GM10266 (cell line): ENCODE data around the gene DOP1A.

Source experiments
- DNase-seq: peaks from one replicate; pipeline ENCODE4 v3.0.0; 2012; ENCODE audit errors: extremely low spot score
- CTCF ChIP-seq: IDR thresholded peaks from 2 replicates; pipeline ENCODE4 v1.5.1; 2012; ENCODE audit warnings: mild to moderate bottlenecking, low read depth; ENCODE audit not compliant: control insufficient read depth, insufficient read depth; ENCODE audit errors: missing control alignments

The DOP1A gene

GRCh38 chr6:83072726-83073125, 5.3 kb downstream of the DOP1A start:
- DNase-seq, result no peak
- TF ChIP-seq CTCF, result no peak

- no peak for TF ChIP-seq CTCF
Measured at GRCh38 chr6:83073615-83074014, 6.1 kb downstream of the DOP1A start.

GRCh38 chr6:83083476-83083875, 16.0 kb downstream of the DOP1A start:
- no peak for DNase-seq
- TF ChIP-seq CTCF, result no peak

More at GRCh38 chr6:83073615-83074014, 6.1 kb downstream of the DOP1A start:
- DNase-seq, result no peak

- DNase-seq, result peak; percentile 51
- no peak for TF ChIP-seq CTCF
Measured at GRCh38 chr6:83086751-83087150, 19.3 kb downstream of the DOP1A start.

GRCh38 chr6:83092756-83093399, 25.4 kb downstream of the DOP1A start:
- no peak for TF ChIP-seq CTCF
- no peak for DNase-seq

- DNase-seq, result no peak
- no peak for TF ChIP-seq CTCF
Measured at GRCh38 chr6:83096791-83097190, 29.3 kb downstream of the DOP1A start.

GRCh38 chr6:83097204-83097603, 29.7 kb downstream of the DOP1A start:
- no peak for DNase-seq
- TF ChIP-seq CTCF, result no peak
